GM21825 (cell line): ENCODE results near the gene VIL1.

Experiments
- ATAC-seq: cut with Tn5 transposase; IDR thresholded peaks from one replicate; pipeline ENCODE4 v1.9.1; 2021; ENCODE audit warnings: mild to moderate bottlenecking, moderate library complexity; ENCODE audit not compliant: unreplicated experiment

Gene VIL1

DNA sequence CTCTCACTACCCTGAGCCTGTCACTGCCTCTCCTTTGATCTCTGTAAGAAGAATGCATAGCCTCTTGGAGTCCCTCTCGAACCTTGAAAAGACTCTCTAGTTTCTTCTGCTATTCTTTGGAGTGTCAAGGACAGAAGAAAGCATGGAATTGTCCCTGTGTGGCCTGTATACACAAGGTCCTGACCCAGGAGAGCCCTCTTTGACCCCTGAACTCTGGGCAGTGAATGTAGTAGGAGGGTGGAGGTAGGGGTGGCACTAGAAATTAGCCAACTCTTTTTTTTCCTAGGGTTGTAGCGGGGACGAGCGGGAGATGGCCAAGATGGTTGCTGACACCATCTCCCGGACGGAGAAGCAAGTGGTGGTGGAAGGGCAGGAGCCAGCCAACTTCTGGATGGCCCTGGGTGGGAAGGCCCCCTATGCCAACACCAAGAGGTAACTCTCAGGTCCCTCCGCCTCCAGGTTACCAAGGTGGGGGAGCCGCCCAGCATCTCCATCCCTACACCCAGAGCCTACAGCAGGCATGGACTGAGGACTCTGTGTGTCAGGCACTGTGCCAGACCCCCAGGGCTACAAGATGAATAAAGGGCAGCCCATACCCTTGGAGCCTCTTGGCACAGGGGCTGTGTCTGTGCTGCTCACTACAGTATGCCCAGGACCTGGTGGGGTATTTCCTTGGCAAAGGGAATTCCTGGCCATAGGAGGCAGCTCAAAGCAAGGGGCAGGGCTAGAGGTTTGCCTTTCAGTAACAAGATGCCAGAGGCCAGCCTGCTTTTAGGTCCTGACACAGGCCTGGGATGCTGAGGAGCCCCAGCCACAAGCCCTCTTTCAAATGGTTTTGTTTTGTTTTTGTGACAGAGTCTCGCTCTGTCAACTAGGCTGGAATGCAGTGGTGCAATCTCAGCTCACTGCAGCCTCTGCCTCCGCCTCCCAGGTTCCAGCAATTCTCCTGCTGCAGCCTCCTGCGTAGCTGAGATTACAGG, 16.4 kb downstream of the VIL1 start:
- ATAC-seq = no peak

- no peak for ATAC-seq
Measured at GRCh38 chr2:218436992-218437391, 18.1 kb downstream of the VIL1 start.

- ATAC-seq = no peak
Measured at GRCh38 chr2:218437969-218438368, 19.0 kb downstream of the VIL1 start.

- ATAC-seq = no peak
Measured at GRCh38 chr2:218438596-218438995, 19.7 kb downstream of the VIL1 start.

DNA sequence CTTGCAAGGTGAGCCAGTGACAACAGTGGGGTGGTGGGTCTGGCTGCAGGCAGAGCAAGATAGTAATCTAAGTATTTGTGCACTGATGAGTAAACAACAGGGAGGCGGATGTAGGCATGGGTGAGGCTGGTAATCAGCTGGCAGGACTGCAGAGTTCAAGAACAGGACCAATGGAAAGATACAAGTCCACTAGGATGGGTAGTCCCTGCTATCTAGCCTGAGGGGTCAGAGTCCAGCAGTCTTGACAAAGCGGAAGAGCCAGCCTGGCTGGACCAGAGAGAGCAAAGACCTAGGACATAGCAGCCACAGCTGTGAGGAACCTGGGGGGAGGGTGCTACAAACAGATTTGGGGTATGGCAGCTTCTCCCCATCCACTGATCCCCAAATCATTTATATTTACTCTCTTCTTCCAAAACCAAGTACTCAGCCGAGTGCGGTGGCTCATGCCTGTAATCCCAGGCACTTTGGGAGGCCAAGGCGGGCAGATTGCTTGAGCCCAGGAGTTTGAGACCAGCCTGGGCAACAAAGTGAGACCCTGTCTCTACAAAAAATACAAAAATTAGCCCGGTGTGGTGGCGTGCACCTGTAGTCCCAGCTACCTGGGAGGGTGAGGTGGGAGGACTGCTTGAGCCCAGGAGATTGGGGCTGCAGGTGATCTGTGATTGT, 25.9 kb downstream of the VIL1 start:
- no peak for ATAC-seq

DNA sequence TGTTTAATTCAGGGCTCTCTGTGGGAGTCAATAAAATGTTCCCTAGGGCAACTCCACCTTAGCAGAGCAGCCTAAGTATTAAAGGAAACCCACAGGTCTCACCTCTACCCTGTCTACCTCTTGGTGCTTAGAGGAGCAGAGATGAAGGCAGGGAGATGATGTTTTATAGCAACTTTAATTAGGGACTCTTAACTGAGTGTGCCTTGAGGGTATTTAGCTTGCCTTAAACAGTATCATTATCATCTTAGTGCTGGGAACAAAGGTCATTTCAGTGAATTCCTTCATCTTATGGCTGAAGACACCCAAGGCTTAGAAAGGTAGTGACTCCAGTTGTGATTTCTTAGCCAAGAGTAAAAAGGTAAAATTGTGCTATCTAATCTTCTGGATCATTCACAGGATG, 26.7 kb downstream of the VIL1 start:
- ATAC-seq = no peak

DNA sequence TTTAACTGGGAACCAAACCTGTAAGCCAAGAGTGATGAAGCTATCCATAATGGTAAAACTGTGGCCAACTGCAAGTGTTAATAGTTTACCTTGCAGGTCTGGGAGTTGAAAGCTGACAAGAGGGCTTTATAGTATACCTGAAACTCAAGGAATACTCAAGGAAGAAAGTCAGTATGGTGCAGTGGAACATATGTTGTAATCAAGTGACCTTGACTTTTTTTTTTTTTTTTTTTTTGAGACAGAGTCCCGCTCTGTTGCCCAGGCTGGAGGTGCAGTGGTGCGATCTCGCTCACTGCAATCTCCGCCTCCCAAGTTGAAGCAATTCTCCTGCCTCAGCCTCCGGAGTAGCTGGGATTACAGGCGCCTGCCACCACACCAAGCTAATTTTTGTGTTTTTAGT, 27.6 kb downstream of the VIL1 start:
- no peak for ATAC-seq

- ATAC-seq = no peak
Measured at GRCh38 chr2:218447072-218447471, 28.1 kb downstream of the VIL1 start.

DNA sequence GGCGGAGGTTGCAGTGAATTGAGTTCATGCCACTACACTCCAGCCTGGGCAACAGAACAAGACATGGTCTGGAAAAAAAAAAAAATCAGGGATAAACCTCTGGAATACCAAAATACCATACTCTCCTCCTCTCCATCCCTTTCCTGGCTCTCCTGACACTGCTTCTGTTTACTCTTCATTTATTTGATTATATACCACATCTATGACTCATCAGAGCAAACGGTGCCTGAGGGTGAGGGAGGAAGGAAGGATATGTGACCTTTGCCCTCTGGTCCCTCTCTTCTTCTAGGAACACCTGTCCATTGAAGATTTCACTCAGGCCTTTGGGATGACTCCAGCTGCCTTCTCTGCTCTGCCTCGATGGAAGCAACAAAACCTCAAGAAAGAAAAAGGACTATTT, 30.0 kb downstream of the VIL1 start:
- ATAC-seq = no peak

GRCh38 chr2:218452079-218452478, 33.2 kb downstream of the VIL1 start:
- no peak for ATAC-seq

DNA sequence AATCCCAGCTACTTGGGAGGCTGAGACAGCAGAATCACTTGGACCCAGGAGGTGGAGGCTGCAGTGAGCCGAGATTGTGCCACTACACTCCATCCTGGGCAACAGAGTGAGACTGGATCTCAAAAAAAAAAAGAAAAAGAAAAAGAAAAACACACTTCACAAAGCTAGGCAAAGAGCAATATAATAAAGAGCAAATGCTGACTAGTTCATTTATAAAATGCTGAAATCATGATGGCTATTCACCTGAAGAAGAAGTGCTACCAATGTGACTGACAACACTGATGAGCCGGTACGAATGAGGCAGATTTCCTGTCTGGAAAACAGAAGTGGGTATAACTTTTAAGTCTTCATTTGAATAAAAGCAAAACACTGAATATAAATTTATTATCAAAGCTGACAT, 37.9 kb downstream of the VIL1 start:
- no peak for ATAC-seq

DNA sequence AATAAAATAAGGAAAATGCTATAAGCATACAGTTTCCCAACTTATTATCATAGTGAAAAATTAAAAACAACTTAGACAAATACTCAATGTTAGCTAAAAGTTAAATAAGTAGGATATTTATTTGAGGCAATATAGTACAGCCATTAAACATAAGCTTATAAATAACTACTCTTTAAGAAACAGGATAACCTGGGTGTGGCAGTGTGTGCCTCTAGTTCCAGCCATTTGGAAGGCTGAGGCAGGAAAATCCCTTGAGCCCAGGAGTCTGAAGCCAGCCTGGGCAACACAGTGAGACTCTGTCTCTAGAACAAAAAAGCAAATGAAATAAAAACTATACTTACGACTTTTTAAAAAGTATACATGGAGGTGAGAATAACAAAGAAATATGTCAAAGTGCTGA, 39.7 kb downstream of the VIL1 start:
- ATAC-seq = no peak

- no peak for ATAC-seq
Measured at GRCh38 chr2:218465987-218466633, 47.2 kb downstream of the VIL1 start.

- no peak for ATAC-seq
Measured at GRCh38 chr2:218470448-218470847, 51.5 kb downstream of the VIL1 start.

GRCh38 chr2:218471036-218471435, 52.1 kb downstream of the VIL1 start:
- no peak for ATAC-seq

DNA sequence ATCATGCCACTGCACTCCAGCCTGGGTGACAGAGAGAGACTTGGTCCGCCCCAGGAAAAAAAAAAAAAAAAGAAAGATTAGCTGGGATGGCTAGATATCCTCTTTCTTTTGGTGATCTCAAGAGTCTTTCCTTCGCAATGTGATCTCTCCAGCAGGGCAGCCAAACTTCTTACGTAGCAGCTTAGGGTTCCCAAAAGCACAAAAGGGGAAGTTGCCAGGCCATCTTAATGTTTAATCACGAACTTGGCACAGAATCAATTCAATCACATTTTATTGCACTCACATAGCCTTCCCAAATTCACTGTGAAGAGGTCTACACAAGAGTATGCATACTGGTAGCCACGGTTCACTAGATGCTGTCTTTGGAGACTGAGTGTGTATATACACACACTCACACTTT, 53.1 kb downstream of the VIL1 start:
- no peak for ATAC-seq

- no peak for ATAC-seq
Measured at GRCh38 chr2:218472988-218473387, 54.1 kb downstream of the VIL1 start.

GRCh38 chr2:218474527-218474926, 55.6 kb downstream of the VIL1 start:
- ATAC-seq = no peak

- ATAC-seq = no peak
Measured at GRCh38 chr2:218476676-218477075, 57.8 kb downstream of the VIL1 start.

DNA sequence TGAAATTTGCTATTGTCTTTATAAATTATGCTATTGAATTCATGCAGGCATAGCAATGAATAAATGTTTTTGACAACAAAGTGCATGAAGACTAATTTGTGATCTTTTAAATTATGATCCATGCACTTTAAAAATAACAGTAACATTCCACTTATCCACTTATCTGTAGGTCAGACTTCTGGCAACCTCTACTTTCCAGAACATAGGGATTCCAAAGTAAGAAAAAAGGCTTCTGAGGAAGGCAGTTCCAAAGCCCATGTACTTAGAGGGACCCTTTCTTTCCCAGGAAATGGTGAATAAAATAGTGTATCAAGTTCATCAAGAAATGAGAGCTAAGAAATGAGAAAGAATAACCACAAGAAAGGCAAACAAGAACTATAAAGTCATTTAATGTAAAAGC, 58.3 kb downstream of the VIL1 start:
- no peak for ATAC-seq

- no peak for ATAC-seq
Measured at GRCh38 chr2:218478544-218478943, 59.6 kb downstream of the VIL1 start.

DNA sequence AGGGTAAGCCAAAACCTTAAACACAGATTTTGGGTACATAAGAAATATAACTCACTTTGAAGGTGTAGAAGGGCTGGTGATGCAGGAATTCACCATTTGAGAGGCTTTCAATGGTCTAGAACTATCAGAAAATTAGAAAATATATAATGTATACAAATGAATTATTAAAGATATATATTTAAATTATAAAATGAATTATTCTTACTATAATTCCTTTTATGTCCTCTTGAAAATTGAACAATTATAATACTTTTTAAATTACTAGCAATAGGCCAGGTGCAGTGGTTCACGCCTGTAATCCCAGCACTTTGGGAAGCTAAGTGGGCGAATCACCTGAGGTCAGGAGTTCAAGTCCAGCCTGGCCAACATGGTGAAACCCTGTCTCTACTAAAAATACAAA, 60.7 kb downstream of the VIL1 start:
- ATAC-seq = no peak
